ENCODE measurements around the gene MUCL3. TPM values are rescaled to one million over a fixed set of nuclear protein-coding genes. Genes with fewer than 3 reads are reported as not detected.
"Not testable (repeated sequence)": the region's sequence is repeated elsewhere in the genome, so short reads cannot be mapped to it uniquely, and the experiment has no call there.

Gene MUCL3
- total RNA-seq, 1 experiment from 2014 or later = not detected

DNA sequence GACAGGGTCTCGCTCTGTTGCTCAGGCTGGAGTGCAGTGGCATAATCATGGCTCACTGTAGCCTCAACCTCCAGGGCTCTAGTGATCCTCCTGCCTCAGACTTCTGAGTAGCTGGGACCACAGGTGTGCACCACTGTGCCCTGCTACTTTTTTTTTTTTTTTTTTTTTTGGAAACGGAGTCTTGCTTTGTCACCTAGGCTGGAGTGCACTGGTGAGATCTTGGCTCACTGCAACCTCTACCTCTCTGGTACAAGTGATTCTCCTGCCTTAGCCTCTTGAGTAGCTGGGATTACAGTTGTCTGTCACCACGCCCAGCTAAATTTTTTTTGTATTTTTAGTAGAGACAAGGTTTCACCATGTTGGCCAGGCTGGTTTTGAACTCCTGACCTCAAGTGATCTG, 13.7 kb upstream of the MUCL3 start:
- H3K79me2 ChIP-seq (ENCODE audit: low read length); DNase-seq; H3K9me3 ChIP-seq (ENCODE audit: low read length); H3K27me3 ChIP-seq (ENCODE audit: low read length); H3K4me1 ChIP-seq (ENCODE audit: low read length); H3K4me2 ChIP-seq (ENCODE audit: low read depth, low read length, poor library complexity, severe bottlenecking); H3K9ac ChIP-seq (ENCODE audit: low read length); H2AFZ ChIP-seq (ENCODE audit: low read length); H3K4me3 ChIP-seq (ENCODE audit: low read length); H3K27ac ChIP-seq (ENCODE audit: low read length); H4K20me1 ChIP-seq (ENCODE audit: insufficient read depth, low read depth, low read length); H3K9me2 ChIP-seq (replicated peaks; ENCODE audit: insufficient read depth, low read length): not testable (repeated sequence)
- H3K36me3 ChIP-seq (ENCODE audit: insufficient read depth, low read length) = peaks cover 12% of the 10 kb centered on the region

DNA sequence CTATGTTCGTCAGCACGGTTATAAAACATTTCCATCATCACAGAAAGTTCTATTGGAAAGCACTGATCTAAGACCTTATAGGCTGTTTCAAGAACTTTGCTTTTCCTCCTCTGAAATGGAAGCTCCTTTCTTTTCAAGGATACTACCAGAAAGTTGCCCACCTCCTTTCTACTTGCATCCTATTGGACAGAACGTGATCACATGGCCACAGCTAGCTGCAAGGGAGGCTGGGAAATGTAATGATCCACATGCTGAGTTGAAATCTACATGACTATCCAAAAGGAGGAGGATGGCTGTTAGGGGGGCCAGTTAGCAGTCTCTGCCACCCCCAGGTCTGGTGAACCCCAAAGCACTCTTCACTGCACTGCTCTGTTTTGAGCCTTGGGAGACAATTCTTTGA, 12.1 kb upstream of the MUCL3 start:
- no peaks in the 10 kb centered on the region for H3K79me2 ChIP-seq (ENCODE audit: low read length)
- no peak overlapping the region for H3K9ac ChIP-seq (ENCODE audit: low read length)
- H3K27ac ChIP-seq (ENCODE audit: low read length) = no peak overlapping the region
- no peaks in the 10 kb centered on the region for H3K9me3 ChIP-seq (ENCODE audit: low read length)
- no peak overlapping the region for H2AFZ ChIP-seq (ENCODE audit: low read length)
- DNase-seq = peak; percentile 61
- no peaks in the 10 kb centered on the region for H3K9me2 ChIP-seq (replicated peaks; ENCODE audit: insufficient read depth, low read length)
- H3K36me3 ChIP-seq (ENCODE audit: insufficient read depth, low read length) = peaks cover 12% of the 10 kb centered on the region
- no peaks in the 10 kb centered on the region for H3K4me1 ChIP-seq (ENCODE audit: low read length)
- no peaks in the 10 kb centered on the region for H3K27me3 ChIP-seq (ENCODE audit: low read length)
- H4K20me1 ChIP-seq (ENCODE audit: insufficient read depth, low read depth, low read length) = no peaks in the 10 kb centered on the region
- no peak overlapping the region for H3K4me3 ChIP-seq (ENCODE audit: low read length)
- H3K4me2 ChIP-seq (ENCODE audit: low read depth, low read length, poor library complexity, severe bottlenecking) = no peak overlapping the region

GRCh38 chr6:30930506-30930905, 10.3 kb upstream of the MUCL3 start:
- H3K27me3 ChIP-seq (ENCODE audit: low read length) = no peaks in the 10 kb centered on the region
- H3K4me1 ChIP-seq (ENCODE audit: low read length) = no peaks in the 10 kb centered on the region
- H3K4me2 ChIP-seq (ENCODE audit: low read depth, low read length, poor library complexity, severe bottlenecking) = no peak overlapping the region
- no peak overlapping the region for H2AFZ ChIP-seq (ENCODE audit: low read length)
- no peak overlapping the region for H3K27ac ChIP-seq (ENCODE audit: low read length)
- H3K4me3 ChIP-seq (ENCODE audit: low read length) = no peak overlapping the region
- H3K36me3 ChIP-seq (ENCODE audit: insufficient read depth, low read length) = peaks cover 12% of the 10 kb centered on the region
- no peak for DNase-seq
- H4K20me1 ChIP-seq (ENCODE audit: insufficient read depth, low read depth, low read length) = no peaks in the 10 kb centered on the region
- no peaks in the 10 kb centered on the region for H3K79me2 ChIP-seq (ENCODE audit: low read length)
- H3K9me3 ChIP-seq (ENCODE audit: low read length) = no peaks in the 10 kb centered on the region
- no peaks in the 10 kb centered on the region for H3K9me2 ChIP-seq (replicated peaks; ENCODE audit: insufficient read depth, low read length)
- H3K9ac ChIP-seq (ENCODE audit: low read length) = no peak overlapping the region

GRCh38 chr6:30931272-30931671, 9.5 kb upstream of the MUCL3 start:
- no peaks in the 10 kb centered on the region for H3K27me3 ChIP-seq (ENCODE audit: low read length)
- H3K27ac ChIP-seq (ENCODE audit: low read length) = no peak overlapping the region
- H3K4me1 ChIP-seq (ENCODE audit: low read length) = no peaks in the 10 kb centered on the region
- H3K9me3 ChIP-seq (ENCODE audit: low read length) = no peaks in the 10 kb centered on the region
- H3K9ac ChIP-seq (ENCODE audit: low read length) = no peak overlapping the region
- no peaks in the 10 kb centered on the region for H3K9me2 ChIP-seq (replicated peaks; ENCODE audit: insufficient read depth, low read length)
- no peaks in the 10 kb centered on the region for H3K79me2 ChIP-seq (ENCODE audit: low read length)
- no peak for DNase-seq
- H2AFZ ChIP-seq (ENCODE audit: low read length) = no peak overlapping the region
- H4K20me1 ChIP-seq (ENCODE audit: insufficient read depth, low read depth, low read length) = no peaks in the 10 kb centered on the region
- H3K36me3 ChIP-seq (ENCODE audit: insufficient read depth, low read length) = peaks cover 6% of the 10 kb centered on the region
- no peak overlapping the region for H3K4me2 ChIP-seq (ENCODE audit: low read depth, low read length, poor library complexity, severe bottlenecking)
- no peak overlapping the region for H3K4me3 ChIP-seq (ENCODE audit: low read length)

GRCh38 chr6:30931969-30932645, 8.7 kb upstream of the MUCL3 start, which contains the start of gene SFTA2:
TSS of gene SFTA2 (minus strand) at chr6:30932170. CDS start at chr6:30932096, 74 bp downstream.
- Histone ChIP-seq H3K27me3 (ENCODE audit: low read length) (no peaks in the 10 kb centered on the region), H3K79me2 (ENCODE audit: low read length) (no peaks in the 10 kb centered on the region), H3K9ac (ENCODE audit: low read length) (no peak within 1 kb of the TSS), H3K36me3 (ENCODE audit: insufficient read depth, low read length) (no peaks in the 10 kb centered on the region), H3K4me1 (ENCODE audit: low read length) (no peaks in the 10 kb centered on the region), H3K4me2 (ENCODE audit: low read depth, low read length, poor library complexity, severe bottlenecking) (no peak within 1 kb of the TSS), H3K9me3 (ENCODE audit: low read length) (no peaks in the 10 kb centered on the region), H2AFZ (ENCODE audit: low read length) (no peak within 1 kb of the TSS), H4K20me1 (ENCODE audit: insufficient read depth, low read depth, low read length) (no peaks in the 10 kb centered on the region), H3K4me3 (ENCODE audit: low read length) (no peak within 1 kb of the TSS), H3K27ac (ENCODE audit: low read length) (no peak within 1 kb of the TSS), H3K9me2 (replicated peaks; ENCODE audit: insufficient read depth, low read length) (no peaks in the 10 kb centered on the region)
- no peak for DNase-seq

- H3K9me3 ChIP-seq (ENCODE audit: low read length) = no peaks in the 10 kb centered on the region
- no peak overlapping the region for H3K27ac ChIP-seq (ENCODE audit: low read length)
- H3K4me2 ChIP-seq (ENCODE audit: low read depth, low read length, poor library complexity, severe bottlenecking) = no peak overlapping the region
- no peaks in the 10 kb centered on the region for H3K36me3 ChIP-seq (ENCODE audit: insufficient read depth, low read length)
- H3K27me3 ChIP-seq (ENCODE audit: low read length) = no peaks in the 10 kb centered on the region
- no peak overlapping the region for H2AFZ ChIP-seq (ENCODE audit: low read length)
- no peaks in the 10 kb centered on the region for H3K79me2 ChIP-seq (ENCODE audit: low read length)
- DNase-seq = no peak
- H3K9ac ChIP-seq (ENCODE audit: low read length) = no peak overlapping the region
- no peak overlapping the region for H3K4me3 ChIP-seq (ENCODE audit: low read length)
- no peaks in the 10 kb centered on the region for H4K20me1 ChIP-seq (ENCODE audit: insufficient read depth, low read depth, low read length)
- no peaks in the 10 kb centered on the region for H3K9me2 ChIP-seq (replicated peaks; ENCODE audit: insufficient read depth, low read length)
- H3K4me1 ChIP-seq (ENCODE audit: low read length) = no peaks in the 10 kb centered on the region
These were observed 8.0 kb upstream of the MUCL3 start for GRCh38 chr6:30932665-30933365.

DNA sequence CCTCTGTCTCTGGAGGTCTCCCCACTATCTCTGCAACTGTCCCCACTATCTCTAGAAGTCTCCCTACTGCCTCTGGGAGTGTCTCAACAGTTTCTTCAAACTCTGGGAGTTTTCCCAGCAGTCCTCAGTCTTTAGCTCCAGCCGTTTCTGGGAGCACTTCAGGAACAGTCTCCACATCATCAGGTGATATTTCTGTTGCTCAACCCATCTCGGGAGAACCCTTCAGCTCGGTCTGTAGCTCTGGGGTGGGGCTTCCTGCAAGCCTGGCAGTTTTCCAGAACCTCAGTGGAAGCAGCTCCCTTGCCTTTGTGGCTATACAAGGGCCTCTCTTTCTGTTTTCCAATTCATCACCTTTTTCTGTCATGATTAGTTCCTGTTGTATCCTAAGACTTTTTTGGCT, 5.8 kb upstream of the MUCL3 start:
- no peaks in the 10 kb centered on the region for H3K79me2 ChIP-seq (ENCODE audit: low read length)
- H3K36me3 ChIP-seq (ENCODE audit: insufficient read depth, low read length) = no peaks in the 10 kb centered on the region
- H3K9ac ChIP-seq (ENCODE audit: low read length) = no peak overlapping the region
- no peak overlapping the region for H3K4me2 ChIP-seq (ENCODE audit: low read depth, low read length, poor library complexity, severe bottlenecking)
- no peaks in the 10 kb centered on the region for H3K27me3 ChIP-seq (ENCODE audit: low read length)
- no peak overlapping the region for H2AFZ ChIP-seq (ENCODE audit: low read length)
- no peak for DNase-seq
- no peaks in the 10 kb centered on the region for H3K9me3 ChIP-seq (ENCODE audit: low read length)
- H3K9me2 ChIP-seq (replicated peaks; ENCODE audit: insufficient read depth, low read length) = no peaks in the 10 kb centered on the region
- H3K4me3 ChIP-seq (ENCODE audit: low read length) = no peak overlapping the region
- H4K20me1 ChIP-seq (ENCODE audit: insufficient read depth, low read depth, low read length) = no peaks in the 10 kb centered on the region
- no peaks in the 10 kb centered on the region for H3K4me1 ChIP-seq (ENCODE audit: low read length)
- no peak overlapping the region for H3K27ac ChIP-seq (ENCODE audit: low read length)

DNA sequence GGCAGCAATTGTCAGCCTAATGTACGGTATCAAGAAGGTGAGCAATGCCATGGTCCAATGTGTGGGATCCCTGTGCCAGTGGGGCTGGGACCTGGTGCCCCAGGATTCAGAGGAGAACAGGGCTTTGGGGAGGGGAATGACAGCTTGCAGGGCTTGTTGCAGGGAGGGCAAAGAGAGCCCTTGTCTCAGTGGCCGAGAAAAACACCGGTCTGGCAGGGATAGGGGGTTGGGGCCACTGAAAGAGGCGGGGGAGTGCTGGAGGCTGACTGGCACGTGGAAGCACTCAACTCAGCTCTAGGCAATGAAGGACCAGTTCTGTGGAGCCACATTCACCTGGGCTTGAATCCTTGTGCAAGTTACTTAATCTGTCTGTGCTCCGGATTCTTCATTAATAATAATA, 3.5 kb upstream of the MUCL3 start:
- no peaks in the 10 kb centered on the region for H3K9me3 ChIP-seq (ENCODE audit: low read length)
- no peaks in the 10 kb centered on the region for H3K79me2 ChIP-seq (ENCODE audit: low read length)
- H3K4me2 ChIP-seq (ENCODE audit: low read depth, low read length, poor library complexity, severe bottlenecking) = no peak overlapping the region
- no peak overlapping the region for H3K4me3 ChIP-seq (ENCODE audit: low read length)
- H3K27ac ChIP-seq (ENCODE audit: low read length) = no peak overlapping the region
- no peaks in the 10 kb centered on the region for H3K36me3 ChIP-seq (ENCODE audit: insufficient read depth, low read length)
- no peak overlapping the region for H2AFZ ChIP-seq (ENCODE audit: low read length)
- peaks cover 8% of the 10 kb centered on the region for H3K4me1 ChIP-seq (ENCODE audit: low read length)
- no peaks in the 10 kb centered on the region for H3K9me2 ChIP-seq (replicated peaks; ENCODE audit: insufficient read depth, low read length)
- DNase-seq = no peak
- no peaks in the 10 kb centered on the region for H4K20me1 ChIP-seq (ENCODE audit: insufficient read depth, low read depth, low read length)
- no peak overlapping the region for H3K9ac ChIP-seq (ENCODE audit: low read length)
- no peaks in the 10 kb centered on the region for H3K27me3 ChIP-seq (ENCODE audit: low read length)
